Neural progenitor cell (in vitro differentiated cells): ENCODE data around the gene GSTM4. TPM values are rescaled to one million over a fixed set of nuclear protein-coding genes. Genes with fewer than 3 reads are reported as not detected.
"Not testable (repeated sequence)": the region's sequence is repeated elsewhere in the genome, so short reads cannot be mapped to it uniquely, and the experiment has no call there.

Experiments used
- DNase-seq: peaks from one replicate; pipeline ENCODE4 v3.0.0-alpha.2; 2016; ENCODE audit warnings: low spot score
- H2AFZ ChIP-seq: fragments of 200-600 bp; sonication (generic); replicated peaks from 2 replicates; pipeline ENCODE4 v1.6.1; 2016; ENCODE audit warnings: antibody characterized with exemption
- H3F3A ChIP-seq: fragments of 200-600 bp; sonication (generic); 2 replicates; pipeline ENCODE4 v1.6.1; 2016; ENCODE audit warnings: antibody characterized with exemption, low read depth
- H3K27ac ChIP-seq: fragments of 200-600 bp; sonication (generic); 2 replicates; pipeline ENCODE4 v1.5.1; 2016; ENCODE audit warnings: mild to moderate bottlenecking
- H3K27me3 ChIP-seq: fragments of 200-600 bp; sonication (generic); 2 replicates; pipeline ENCODE4 v1.6.1; 2016; ENCODE audit warnings: mild to moderate bottlenecking, moderate library complexity
- H3K36me3 ChIP-seq: fragments of 200-600 bp; sonication (generic); 2 replicates; pipeline ENCODE4 v1.5.1; 2016
- H3K4me1 ChIP-seq: fragments of 200-600 bp; sonication (generic); 2 replicates; pipeline ENCODE4 v1.6.1; 2016; ENCODE audit warnings: mixed run types
- H3K4me2 ChIP-seq: fragments of 200-600 bp; sonication (generic); 2 replicates; pipeline ENCODE4 v1.6.1; 2016
- H3K4me3 ChIP-seq: fragments of 200-600 bp; sonication (generic); 2 replicates; pipeline ENCODE4 v1.5.1; 2016
- H3K79me2 ChIP-seq: fragments of 200-600 bp; sonication (generic); 2 replicates; pipeline ENCODE4 v1.6.1; 2016; ENCODE audit warnings: low read depth
- H3K9ac ChIP-seq: fragments of 200-600 bp; sonication (generic); 2 replicates; pipeline ENCODE4 v1.6.1; 2016
- H3K9me3 ChIP-seq: fragments of 200-600 bp; sonication (generic); 2 replicates; pipeline ENCODE4 v1.5.1; 2016; ENCODE audit warnings: low read depth
- H4K20me1 ChIP-seq: fragments of 200-600 bp; sonication (generic); 2 replicates; pipeline ENCODE4 v1.6.1; 2016; ENCODE audit warnings: low read depth
- H3K27ac Mint-ChIP-seq: 3 replicates; pipeline ENCODE4 v1.8.0; 2021; ENCODE audit warnings: mixed read lengths
- H3K27me3 Mint-ChIP-seq: 2 replicates; pipeline ENCODE4 v1.8.0; 2022; ENCODE audit warnings: low read depth, mild to moderate bottlenecking, inconsistent platforms, moderate library complexity, mixed read lengths; ENCODE audit not compliant: insufficient read depth
- H3K36me3 Mint-ChIP-seq: 3 replicates; pipeline ENCODE4 v1.8.0; 2021; ENCODE audit warnings: mixed read lengths
- H3K4me1 Mint-ChIP-seq: 3 replicates; pipeline ENCODE4 v1.8.0; 2021; ENCODE audit warnings: mixed read lengths
- H3K4me3 Mint-ChIP-seq: 3 replicates; pipeline ENCODE4 v1.8.0; 2021; ENCODE audit warnings: mild to moderate bottlenecking, moderate library complexity, mixed read lengths
- H3K9me3 Mint-ChIP-seq: 3 replicates; pipeline ENCODE4 v1.8.0; 2020; ENCODE audit warnings: mixed read lengths
- EZH2 ChIP-seq: fragments of 200-600 bp; sonication (generic); IDR thresholded peaks from 2 replicates; pipeline ENCODE4 v1.6.1; 2017; ENCODE audit warnings: antibody characterized with exemption, mild to moderate bottlenecking, moderate library complexity
- EZH2phosphoT487 ChIP-seq: fragments of 200-600 bp; sonication (generic); IDR thresholded peaks from 2 replicates; pipeline ENCODE4 v1.6.1; 2017; ENCODE audit warnings: antibody characterized with exemption
- total RNA-seq: library from RNA; depleted of rRNA; stranded (reverse); fragments of >200 nt; gene quantifications from 2 replicates; pipeline ENCODE4 v1.2.3, GENCODE V29; 2015; ENCODE audit warnings: low replicate concordance
- TF ChIP-seq, protein P1 (sequence below): fragments of 200-600 bp; sonication (generic); IDR thresholded peaks from 2 replicates; pipeline ENCODE4 v1.5.1; 2017; ENCODE audit warnings: antibody characterized with exemption, mild to moderate bottlenecking

GSTM4 gene
- total RNA-seq, 1 donor from 2014 or later = 4.3 TPM

DNA sequence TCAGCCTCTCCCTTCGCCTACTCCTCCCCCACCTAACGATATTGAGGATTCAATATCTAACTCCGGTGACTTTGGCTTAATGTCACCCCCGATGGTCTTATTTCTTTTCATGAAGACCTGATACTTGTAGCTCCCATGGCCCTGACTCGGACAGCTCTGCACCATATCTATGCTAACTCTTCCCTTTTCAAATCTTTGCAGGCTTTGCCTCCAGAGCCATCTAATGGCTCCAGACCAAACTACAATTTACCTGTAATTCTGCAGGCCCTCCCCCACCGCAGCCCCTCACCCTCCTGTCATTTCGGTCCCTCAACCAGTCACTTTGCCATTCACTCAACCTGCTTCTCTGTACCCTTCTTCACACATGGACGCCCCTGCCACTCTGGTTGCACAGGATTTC lies 48.3 kb downstream of the GSTM4 start:
- peaks cover 5% of the 10 kb centered on the region for H3K27me3 Mint-ChIP-seq
- Histone ChIP-seq H3K27ac (no peak overlapping the region), H4K20me1 (no peaks in the 10 kb centered on the region), H3K4me2 (no peak overlapping the region), H3K27me3 (no peaks in the 10 kb centered on the region), H3K9me3 (no peaks in the 10 kb centered on the region), H3K36me3 (no peaks in the 10 kb centered on the region), H3K4me1 (no peaks in the 10 kb centered on the region), H3K79me2 (no peaks in the 10 kb centered on the region), H3K9ac (no peak overlapping the region), H3K4me3 (no peak overlapping the region), H2AFZ (no peak overlapping the region), H3F3A (no peaks in the 10 kb centered on the region)
- H3K9me3 Mint-ChIP-seq = peaks cover 23% of the 10 kb centered on the region
- no peak overlapping the region for H3K27ac Mint-ChIP-seq
- TF ChIP-seq EZH2 = no peak
- TF ChIP-seq, protein P1, sequence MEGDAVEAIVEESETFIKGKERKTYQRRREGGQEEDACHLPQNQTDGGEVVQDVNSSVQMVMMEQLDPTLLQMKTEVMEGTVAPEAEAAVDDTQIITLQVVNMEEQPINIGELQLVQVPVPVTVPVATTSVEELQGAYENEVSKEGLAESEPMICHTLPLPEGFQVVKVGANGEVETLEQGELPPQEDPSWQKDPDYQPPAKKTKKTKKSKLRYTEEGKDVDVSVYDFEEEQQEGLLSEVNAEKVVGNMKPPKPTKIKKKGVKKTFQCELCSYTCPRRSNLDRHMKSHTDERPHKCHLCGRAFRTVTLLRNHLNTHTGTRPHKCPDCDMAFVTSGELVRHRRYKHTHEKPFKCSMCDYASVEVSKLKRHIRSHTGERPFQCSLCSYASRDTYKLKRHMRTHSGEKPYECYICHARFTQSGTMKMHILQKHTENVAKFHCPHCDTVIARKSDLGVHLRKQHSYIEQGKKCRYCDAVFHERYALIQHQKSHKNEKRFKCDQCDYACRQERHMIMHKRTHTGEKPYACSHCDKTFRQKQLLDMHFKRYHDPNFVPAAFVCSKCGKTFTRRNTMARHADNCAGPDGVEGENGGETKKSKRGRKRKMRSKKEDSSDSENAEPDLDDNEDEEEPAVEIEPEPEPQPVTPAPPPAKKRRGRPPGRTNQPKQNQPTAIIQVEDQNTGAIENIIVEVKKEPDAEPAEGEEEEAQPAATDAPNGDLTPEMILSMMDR = no peak
- no peak for TF ChIP-seq EZH2phosphoT487
- no peaks in the 10 kb centered on the region for H3K4me1 Mint-ChIP-seq
- peak; percentile 15 for DNase-seq
- no peak overlapping the region for H3K4me3 Mint-ChIP-seq
- H3K36me3 Mint-ChIP-seq = peaks cover under 1% of the 10 kb centered on the region

GRCh38 chr1:109705411-109705810 lies 49.5 kb downstream of the GSTM4 start:
- no peak overlapping the region for H3K27ac Mint-ChIP-seq
- H3K4me1 Mint-ChIP-seq = no peaks in the 10 kb centered on the region
- H3K79me2 ChIP-seq = no peaks in the 10 kb centered on the region
- H3K9ac ChIP-seq = no peak overlapping the region
- no peaks in the 10 kb centered on the region for H3F3A ChIP-seq
- no peak overlapping the region for H2AFZ ChIP-seq
- no peaks in the 10 kb centered on the region for H3K4me1 ChIP-seq
- H3K4me2 ChIP-seq = no peak overlapping the region
- H3K27ac ChIP-seq = no peak overlapping the region
- peaks cover 27% of the 10 kb centered on the region for H3K9me3 Mint-ChIP-seq
- H3K4me3 ChIP-seq = no peak overlapping the region
- no peaks in the 10 kb centered on the region for H3K9me3 ChIP-seq
- no peaks in the 10 kb centered on the region for H3K36me3 ChIP-seq
- peaks cover 5% of the 10 kb centered on the region for H3K27me3 Mint-ChIP-seq
- no peaks in the 10 kb centered on the region for H3K27me3 ChIP-seq
- no peaks in the 10 kb centered on the region for H4K20me1 ChIP-seq
- no peak overlapping the region for H3K4me3 Mint-ChIP-seq
- no peak for DNase-seq
- no peak for TF ChIP-seq EZH2phosphoT487
- TF ChIP-seq, protein P1 = no peak
- TF ChIP-seq EZH2 = no peak
- H3K36me3 Mint-ChIP-seq = peaks cover 5% of the 10 kb centered on the region

GRCh38 chr1:109708949-109709348 lies 53.0 kb downstream of the GSTM4 start:
- H3F3A ChIP-seq, H3K79me2 ChIP-seq, H3K4me3 Mint-ChIP-seq, H3K27me3 Mint-ChIP-seq, H3K27ac ChIP-seq, H3K9me3 ChIP-seq, H3K36me3 Mint-ChIP-seq, H3K27me3 ChIP-seq, H3K4me3 ChIP-seq, H3K9ac ChIP-seq, H3K4me1 ChIP-seq, DNase-seq, H3K27ac Mint-ChIP-seq, H3K4me1 Mint-ChIP-seq, H2AFZ ChIP-seq, H3K36me3 ChIP-seq, H4K20me1 ChIP-seq, H3K4me2 ChIP-seq: not testable (repeated sequence)
- H3K9me3 Mint-ChIP-seq = peaks cover 19% of the 10 kb centered on the region

- H3K9me3 Mint-ChIP-seq = peaks cover 12% of the 10 kb centered on the region
- H3K27me3 ChIP-seq, H3F3A ChIP-seq, H3K4me1 Mint-ChIP-seq, H3K4me3 Mint-ChIP-seq, H3K9ac ChIP-seq, H3K27ac ChIP-seq, H3K27ac Mint-ChIP-seq, H3K4me3 ChIP-seq, H3K36me3 ChIP-seq, H3K9me3 ChIP-seq, H4K20me1 ChIP-seq, H3K4me1 ChIP-seq, H3K27me3 Mint-ChIP-seq, H3K79me2 ChIP-seq, H3K4me2 ChIP-seq, H3K36me3 Mint-ChIP-seq, DNase-seq, H2AFZ ChIP-seq: not testable (repeated sequence)
These were observed 53.9 kb downstream of the GSTM4 start for GRCh38 chr1:109709822-109710221.

Other genes starting within 250 kb of the GSTM4 start
- gene PSMA5, start 229.7 kb upstream of the GSTM4 start, total RNA-seq = 49.9 and 62.0 TPM in 2 replicates
- gene SYPL2, start 189.6 kb upstream of the GSTM4 start, total RNA-seq = not detected in 2 replicates
- 6.5 and 8.5 TPM in 2 replicates for gene ATXN7L2, start 172.2 kb upstream of the GSTM4 start, total RNA-seq
- gene CYB561D1, start 162.0 kb upstream of the GSTM4 start, total RNA-seq = 4.3 and 6.8 TPM in 2 replicates
- 4.5 and 6.0 TPM in 2 replicates for gene AMIGO1, start 146.4 kb upstream of the GSTM4 start, total RNA-seq
- 0.71 and 1.4 TPM in 2 replicates for gene GPR61, start 116.2 kb upstream of the GSTM4 start, total RNA-seq
- 11.4 and 15.4 TPM in 2 replicates for gene GNAI3, start 107.5 kb upstream of the GSTM4 start, total RNA-seq
- gene GNAT2, start 36.5 kb upstream of the GSTM4 start, total RNA-seq = 0.25 TPM in 1 of 2 replicates, not detected in the other
- 22.9 and 49.8 TPM in 2 replicates for gene AMPD2, start 36.3 kb upstream of the GSTM4 start, total RNA-seq
- gene GSTM2, start 12.0 kb downstream of the GSTM4 start, total RNA-seq = 15.6 and 24.2 TPM in 2 replicates
- gene GSTM1, start 31.7 kb downstream of the GSTM4 start, total RNA-seq = 13.8 and 20.8 TPM in 2 replicates
- gene GSTM5, start 56.2 kb downstream of the GSTM4 start, total RNA-seq = 0.62 TPM in 1 of 2 replicates, not detected in the other
- 6.4 and 12.9 TPM in 2 replicates for gene GSTM3, start 84.9 kb downstream of the GSTM4 start, total RNA-seq
- gene EPS8L3, start 107.8 kb downstream of the GSTM4 start, total RNA-seq = not detected in 2 replicates